ENCODE results near the gene GP1BB.
"Not testable (repeated sequence)": the region's sequence is repeated elsewhere in the genome, so short reads cannot be mapped to it uniquely, and the experiment has no call there.

The GP1BB gene
- 0 reads per million in 17 experiments for total RNA-seq

- peak; percentile 15 to 68 (median 46) for DNase-seq
Observed at GRCh38 chr22:19723232-19723982, at the start of gene GP1BB. Gene GP1BB (plus strand): TSS chr22:19723539. CDS start chr22:19723570, 31 bp downstream.

DNA sequence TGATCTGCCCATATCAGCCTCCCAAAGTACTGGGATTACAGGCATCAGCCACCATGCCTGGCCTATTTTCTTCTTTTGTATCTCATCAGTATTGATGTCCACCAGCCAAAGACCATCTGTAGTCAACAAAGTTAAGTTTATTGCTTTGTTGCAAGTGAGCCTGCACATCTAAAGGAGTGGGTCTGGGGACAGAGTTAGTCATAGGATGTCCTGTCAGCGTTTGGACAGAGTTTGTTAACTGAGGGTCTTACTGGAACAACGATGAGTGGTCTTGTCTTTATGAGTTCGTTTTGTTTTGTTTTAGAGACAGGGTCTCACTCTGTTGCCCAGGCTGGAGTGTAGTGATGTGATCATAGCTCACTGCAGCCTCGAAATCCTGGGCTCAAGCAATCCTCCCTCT lies 49.7 kb upstream of the GP1BB start:
- DNase-seq: no peak

- DNase-seq: no peak
Observed at GRCh38 chr22:19674129-19674928, 49.0 kb upstream of the GP1BB start.

- no peak for DNase-seq
Observed at GRCh38 chr22:19674929-19675253, 48.4 kb upstream of the GP1BB start.

DNA sequence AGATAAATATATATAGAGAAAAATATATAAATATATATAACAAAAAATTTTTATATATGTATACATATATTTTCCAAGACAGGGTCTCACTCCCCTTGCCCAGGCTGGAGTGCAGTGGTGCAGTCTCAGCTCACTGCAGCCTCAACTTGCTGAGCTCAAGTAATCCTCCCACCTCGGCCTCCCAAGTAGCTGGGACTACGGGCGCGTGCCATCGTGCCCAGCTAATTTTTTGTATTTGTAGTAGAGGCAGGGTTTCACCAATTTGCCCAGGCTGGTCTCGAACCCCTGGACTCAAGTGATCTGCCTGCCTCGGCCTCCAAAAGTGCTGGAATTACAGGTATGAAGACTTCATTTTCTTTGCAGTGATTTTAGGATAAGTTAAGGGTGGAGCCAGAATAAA lies 47.9 kb upstream of the GP1BB start:
- no peak for DNase-seq

DNA sequence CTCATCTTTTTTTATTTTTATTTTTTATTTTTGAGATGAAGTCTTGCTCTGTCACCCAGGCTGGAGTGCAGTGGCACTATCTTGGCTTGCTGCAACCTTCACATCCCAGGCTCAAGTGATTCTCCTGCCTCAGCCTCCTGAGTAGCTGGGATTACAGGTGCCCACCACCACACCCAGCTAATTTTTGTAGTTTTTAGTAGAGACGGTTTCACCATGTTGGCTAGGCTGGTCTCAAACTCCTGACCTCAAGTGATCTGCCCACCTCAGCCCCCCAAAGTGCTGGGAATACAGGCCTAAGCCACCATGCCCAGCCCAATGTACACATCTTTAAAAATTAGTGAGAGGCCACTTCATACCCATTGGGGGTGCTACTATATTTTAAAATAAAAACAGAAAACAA lies 46.9 kb upstream of the GP1BB start:
- not testable (repeated sequence) for DNase-seq

DNA sequence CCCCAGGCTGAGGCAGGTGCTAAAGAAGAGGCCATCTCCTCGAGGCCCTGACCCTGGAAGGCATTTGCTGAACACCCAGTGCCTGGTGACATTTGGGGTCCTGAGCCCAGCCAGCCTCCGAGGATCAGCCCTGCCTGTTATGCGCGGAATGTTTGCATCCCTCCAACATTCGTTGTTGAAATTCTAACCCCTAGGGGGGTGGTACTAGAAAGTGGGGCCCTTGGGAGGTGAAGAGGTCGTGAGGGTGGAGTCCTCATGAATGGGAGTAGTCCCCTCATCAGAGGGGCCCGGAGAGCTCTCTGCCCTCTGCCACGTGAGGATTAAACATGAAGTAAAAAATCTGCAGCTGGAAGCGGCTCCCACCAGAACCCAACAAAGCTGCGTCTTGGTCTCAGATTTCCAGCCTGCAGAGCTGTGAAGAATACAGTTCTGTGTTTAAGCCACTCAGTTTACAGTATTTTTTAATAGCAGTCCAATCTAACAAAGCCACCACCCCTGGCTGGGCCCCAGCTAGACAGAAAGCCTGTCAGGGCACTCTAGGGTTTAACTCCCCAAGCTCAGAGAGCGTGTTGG lies 44.3 kb upstream of the GP1BB start:
- DNase-seq: no peak

GRCh38 chr22:19679522-19680101 lies 43.7 kb upstream of the GP1BB start:
- peak; percentile 44 to 78 (median 58) for DNase-seq

- no peak for DNase-seq
Observed at GRCh38 chr22:19680287-19680881, 43.0 kb upstream of the GP1BB start.

DNA sequence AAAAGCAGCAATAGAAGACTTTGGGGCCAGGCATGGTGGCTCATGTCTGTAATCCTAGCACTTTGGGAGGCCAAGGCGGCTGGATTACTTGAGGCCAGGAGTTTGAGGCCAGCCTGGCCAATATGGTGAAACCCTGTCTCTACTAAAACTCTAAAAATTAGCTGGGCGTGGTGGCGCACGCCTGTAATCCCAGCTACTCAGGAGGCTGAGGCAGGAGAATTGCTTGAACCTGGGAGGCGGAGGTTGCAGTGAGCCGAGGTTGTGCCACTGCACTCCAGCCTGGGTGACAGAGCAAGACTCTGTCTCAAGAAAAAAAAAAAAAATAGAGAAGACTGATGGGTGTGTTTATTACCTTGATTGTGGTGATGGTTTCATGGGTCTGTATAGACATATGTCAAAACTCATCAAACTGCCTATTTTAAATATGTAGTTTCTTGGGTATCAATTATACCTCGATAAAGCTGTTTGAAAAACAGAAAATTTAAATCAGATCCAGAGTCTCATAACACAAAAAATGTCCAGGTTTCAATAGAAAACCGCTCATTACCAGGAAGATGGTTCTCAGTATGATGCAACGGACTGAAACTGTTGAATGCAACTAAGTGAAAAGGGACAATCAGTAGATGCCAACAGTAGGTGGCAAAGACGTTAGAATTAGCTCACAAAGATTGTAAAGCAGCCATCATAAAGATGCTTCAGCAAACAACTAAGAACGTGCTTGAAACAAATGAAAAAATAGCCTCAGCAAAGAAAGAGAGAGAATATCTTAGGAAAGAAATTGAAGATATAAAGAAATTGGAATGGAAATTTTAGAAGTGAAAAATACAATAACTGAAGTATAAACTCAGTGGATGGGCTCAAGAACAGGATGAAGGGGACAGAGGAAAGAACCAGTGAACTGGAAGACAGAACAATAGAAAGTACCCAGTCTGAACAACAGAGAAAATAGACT lies 42.2 kb upstream of the GP1BB start:
- no peak for DNase-seq

DNA sequence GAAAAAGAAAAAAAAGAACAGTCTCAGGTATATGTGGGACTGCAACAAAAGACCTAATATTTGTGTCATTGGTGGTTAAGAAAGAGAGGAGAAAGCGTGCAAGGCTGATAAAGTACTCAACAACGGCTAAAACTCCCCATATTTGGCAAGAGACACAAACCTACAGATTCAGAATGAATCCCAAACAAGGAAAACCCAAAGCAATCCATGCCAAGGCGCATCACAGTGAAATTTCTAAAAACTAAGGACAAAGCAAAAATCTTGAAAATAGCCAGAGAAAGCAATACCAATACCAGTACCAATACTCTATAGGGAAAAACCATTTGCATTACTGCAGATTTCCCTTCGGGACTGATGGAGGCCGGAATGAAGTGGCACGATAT lies 41.5 kb upstream of the GP1BB start:
- no peak for DNase-seq

- DNase-seq: no peak
Observed at GRCh38 chr22:19686946-19687345, 36.4 kb upstream of the GP1BB start.

GRCh38 chr22:19687561-19688300 lies 35.6 kb upstream of the GP1BB start:
- peak; percentile 45 to 74 (median 66) for DNase-seq

DNA sequence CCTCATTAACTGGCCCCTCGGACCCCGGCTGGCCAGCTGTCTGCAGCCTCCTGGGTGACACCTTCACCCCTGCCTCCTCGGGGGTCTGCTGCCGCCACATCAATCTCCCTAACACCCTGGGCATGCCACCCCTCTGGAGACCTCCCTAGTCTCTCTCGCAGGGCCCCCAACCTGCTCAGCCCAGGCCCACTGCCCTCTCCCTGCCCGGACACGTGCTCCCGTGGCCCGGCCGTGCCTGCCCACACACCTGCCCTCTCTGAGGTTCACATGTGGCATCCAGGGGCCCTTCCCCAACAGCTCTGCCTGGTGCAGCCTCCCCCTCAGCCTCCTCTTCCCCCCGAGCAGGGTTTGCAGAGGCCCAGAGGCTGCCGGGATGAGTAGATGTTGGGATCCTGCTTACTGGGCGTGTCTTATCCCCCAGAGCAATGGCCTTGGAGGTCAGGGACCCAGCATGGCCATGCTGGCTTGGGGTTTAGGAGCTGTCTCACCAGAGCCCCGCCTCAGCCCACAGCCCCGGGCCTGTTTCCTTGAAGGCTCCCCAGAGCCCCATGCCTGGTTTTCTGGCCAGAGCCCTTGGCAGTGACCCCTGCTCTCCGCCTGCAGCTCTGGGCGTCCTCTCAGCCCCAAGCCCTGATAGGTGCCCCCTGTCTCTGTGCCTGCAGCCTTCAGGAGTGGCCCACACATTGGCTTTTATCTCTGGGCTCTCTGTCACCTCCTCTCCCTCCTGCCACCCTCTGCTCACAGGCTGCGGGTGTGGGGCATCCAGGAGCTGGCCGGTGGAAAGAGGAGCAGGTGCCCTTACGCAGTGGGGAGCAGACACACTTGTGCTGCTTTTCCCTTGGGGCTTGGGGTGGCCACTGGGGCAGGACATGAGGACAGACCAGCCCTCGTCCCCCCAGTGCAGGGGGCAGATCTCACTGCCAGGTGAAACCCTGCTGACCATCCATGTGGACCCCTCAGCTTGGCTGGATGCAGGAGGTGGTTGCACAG lies 34.7 kb upstream of the GP1BB start:
- no peak for DNase-seq

DNA sequence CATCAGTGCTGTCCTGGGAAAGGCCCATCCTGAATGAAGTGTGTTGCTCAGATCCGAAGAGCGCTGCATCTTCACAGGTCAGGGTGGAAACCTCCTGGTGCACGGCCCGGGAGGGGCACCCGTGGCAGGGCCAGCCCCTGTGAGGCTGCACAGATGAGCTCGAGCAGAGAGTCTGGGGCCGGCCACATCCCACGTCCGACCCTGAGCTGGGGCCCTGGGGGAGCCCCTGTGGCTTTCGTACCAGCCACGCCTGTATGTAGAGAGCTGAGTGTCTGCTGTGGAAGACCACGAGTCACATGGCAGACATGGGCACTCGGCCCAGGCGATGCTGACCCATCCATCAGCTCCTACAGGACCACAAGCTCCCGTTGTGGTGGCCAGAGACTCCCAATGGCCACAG lies 33.9 kb upstream of the GP1BB start:
- DNase-seq: no peak

- DNase-seq: no peak
Observed at GRCh38 chr22:19691007-19691720, 32.2 kb upstream of the GP1BB start.

- DNase-seq: no peak
Observed at GRCh38 chr22:19691721-19692341, 31.5 kb upstream of the GP1BB start.

DNA sequence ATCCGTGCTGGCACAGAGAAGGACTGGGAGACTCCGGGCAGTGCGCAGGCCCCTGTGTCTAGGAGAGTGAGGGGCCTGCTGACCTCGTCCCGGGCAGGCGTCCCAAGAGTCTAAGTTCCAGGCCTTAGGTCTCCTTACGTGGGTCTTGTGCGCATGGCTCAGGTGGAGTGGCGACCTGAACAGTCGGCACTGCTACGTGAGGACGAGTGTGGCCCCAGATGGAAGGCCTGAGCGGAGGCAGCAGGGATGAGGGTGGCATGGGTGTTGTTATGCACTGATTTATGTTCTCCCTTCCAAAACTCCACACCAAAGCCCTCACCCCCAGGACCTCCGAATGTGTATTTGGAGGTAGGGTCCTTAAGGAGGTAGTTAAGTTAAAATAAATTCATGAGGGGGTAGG lies 29.8 kb upstream of the GP1BB start:
- DNase-seq: no peak
